Measurements from ENCODE around the gene EEFSEC.

Gene EEFSEC

GRCh38 chr3:128273109-128273840 is 120.0 kb downstream of the EEFSEC start:
- no peak overlapping the region for H3K4me3 ChIP-seq (ENCODE audit: low read depth, low read length)
- TF ChIP-seq CTCF (IDR thresholded peaks at IDR 0.05; ENCODE audit: low read depth, low read length) = no peak

- H3K4me3 ChIP-seq (ENCODE audit: low read depth, low read length) = no peak overlapping the region
- TF ChIP-seq CTCF (IDR thresholded peaks at IDR 0.05; ENCODE audit: low read depth, low read length) = no peak
These were observed 120.7 kb downstream of the EEFSEC start for GRCh38 chr3:128273841-128274573.

- no peak for TF ChIP-seq CTCF (IDR thresholded peaks at IDR 0.05; ENCODE audit: low read depth, low read length)
- H3K4me3 ChIP-seq (ENCODE audit: low read depth, low read length) = no peak overlapping the region
These were observed 121.6 kb downstream of the EEFSEC start for GRCh38 chr3:128274837-128275236.

DNA sequence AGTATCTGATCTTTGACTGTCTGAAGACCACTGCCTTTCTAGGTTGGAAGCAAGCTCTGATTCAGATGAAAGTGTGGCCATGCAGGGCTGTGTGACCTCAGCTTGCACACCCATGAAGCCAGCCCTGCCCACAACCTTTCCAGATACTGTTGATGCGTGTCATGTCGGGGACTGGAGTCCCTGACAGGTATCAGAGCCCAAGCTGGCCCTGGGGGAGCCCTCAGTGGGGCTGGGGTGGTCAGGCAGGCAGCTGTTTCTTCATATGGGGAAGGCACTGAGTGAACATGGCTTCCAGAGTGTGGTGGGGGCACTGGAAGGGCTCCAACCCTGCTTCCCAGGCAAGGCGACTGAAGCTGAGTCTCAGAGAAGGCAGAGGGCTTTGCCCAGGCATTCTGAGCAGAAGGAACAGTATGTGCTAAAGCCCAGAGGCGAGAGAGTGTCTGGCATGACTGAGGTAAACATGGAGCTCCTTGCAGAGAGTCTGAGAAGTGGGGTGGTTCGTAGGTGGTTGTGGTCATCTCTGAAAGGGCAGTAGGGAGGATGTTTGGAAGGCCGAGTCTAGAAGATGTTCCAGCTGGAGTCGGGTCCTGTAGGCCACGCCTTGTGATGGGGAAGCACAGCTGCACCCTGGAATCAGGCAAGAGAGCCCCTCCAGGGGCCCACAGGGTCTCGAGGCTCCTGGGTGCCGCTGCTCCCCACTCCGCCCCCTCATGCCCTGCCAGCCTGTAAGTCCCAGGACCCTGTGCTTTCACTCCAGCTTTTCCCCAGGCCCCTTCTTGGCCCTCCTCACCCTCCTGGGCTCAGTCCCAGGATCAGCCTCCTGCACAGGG is 122.2 kb downstream of the EEFSEC start:
- TF ChIP-seq CTCF (IDR thresholded peaks at IDR 0.05; ENCODE audit: low read depth, low read length) = no peak

DNA sequence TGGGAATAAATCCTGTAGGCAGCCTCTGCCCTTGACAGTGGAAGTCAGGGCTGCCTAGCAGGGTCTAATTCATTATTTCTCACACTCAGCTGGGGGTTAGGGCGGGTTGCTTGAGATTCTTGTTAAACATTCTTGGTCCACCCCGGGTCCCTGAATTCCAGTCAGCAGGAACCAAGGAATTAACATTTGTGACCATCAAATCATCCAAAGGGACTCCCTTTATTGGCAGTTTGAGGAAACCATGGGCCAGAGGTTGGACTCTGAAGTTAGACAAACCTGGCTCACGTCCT is 122.8 kb downstream of the EEFSEC start:
- no peak overlapping the region for H3K4me3 ChIP-seq (ENCODE audit: low read depth, low read length)
- TF ChIP-seq CTCF (IDR thresholded peaks at IDR 0.05; ENCODE audit: low read depth, low read length) = no peak

More for the DNA sequence above, 122.2 kb downstream of the EEFSEC start:
- no peak overlapping the region for H3K4me3 ChIP-seq (ENCODE audit: low read depth, low read length)

DNA sequence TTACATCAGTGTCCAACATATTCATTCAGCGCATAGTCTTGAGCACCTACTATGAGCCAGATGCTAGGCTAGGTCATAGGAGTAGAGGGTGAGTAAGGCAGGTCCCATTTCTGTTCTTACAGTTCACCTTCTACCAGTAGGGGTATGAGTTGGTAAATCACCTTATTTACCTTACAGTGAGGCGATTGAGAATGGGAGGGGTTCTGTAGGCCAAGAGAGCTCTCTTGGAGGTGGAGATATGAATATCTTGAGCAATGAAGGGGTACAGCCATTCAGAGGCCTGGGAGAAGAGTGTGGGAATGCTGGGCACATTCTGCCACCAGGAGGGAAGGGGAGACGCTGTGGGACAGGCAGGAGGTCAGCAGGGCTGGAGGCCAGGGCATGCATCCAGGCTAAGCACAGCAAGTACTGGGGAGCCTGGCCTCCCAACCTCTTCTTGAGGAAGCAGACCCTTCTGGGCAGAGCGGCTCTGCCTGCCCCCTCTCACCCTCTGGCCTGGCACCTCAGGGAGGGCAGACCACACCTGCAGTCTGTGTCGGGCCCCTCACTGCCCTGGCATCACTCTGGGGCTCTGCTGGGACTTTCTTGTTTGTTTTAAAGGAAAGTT is 123.4 kb downstream of the EEFSEC start:
- no peak overlapping the region for H3K4me3 ChIP-seq (ENCODE audit: low read depth, low read length)
- TF ChIP-seq CTCF (IDR thresholded peaks at IDR 0.05; ENCODE audit: low read depth, low read length) = no peak

All from WI38 (cell line).